SK-N-SH (cell line): ENCODE data around the gene SAT1. TPM values are rescaled to one million over a fixed set of nuclear protein-coding genes. Genes with fewer than 3 reads are reported as not detected.

Experiments
- CTCF ChIA-PET: fragments of 300-600, 350-600 bp; formaldehyde crosslinking; extraction: SDS; loops from one replicate; lab custom pipeline; 2021; lab: Yijun Ruan, JAX
- POLR2A ChIA-PET: fragments of 350-600 bp; sonication (Branson Sonifier 250); formaldehyde crosslinking; extraction: SDS; loops from one replicate; lab custom pipeline; 2020; ENCODE audit warnings: antibody characterized with exemption, inconsistent platforms; lab: Yijun Ruan, JAX
- DNase-seq: peaks from one replicate; pipeline ENCODE4 v3.0.0; 2012
- H2AFZ ChIP-seq: fragments of 200-600 bp; sonication (generic); 2 replicates; pipeline ENCODE4 v1.8.1; 2016; ENCODE audit warnings: antibody characterized with exemption, mild to moderate bottlenecking, low read depth
- H3F3A ChIP-seq: fragments of 200-600 bp; sonication (generic); replicated peaks from 2 replicates; pipeline ENCODE3; 2016; ENCODE audit warnings: antibody characterized with exemption, mild to moderate bottlenecking; ENCODE audit not compliant: insufficient read depth
- H3K27ac ChIP-seq, 2 experiments: fragments of 200-500 bp in 1 of 2; fragments of 200-600 bp in 1 of 2; sonication (Bioruptor generic) in 1 of 2; sonication (generic), shearing (Covaris generic) in 1 of 2; 2 replicates each; pipeline versions ENCODE4 v1.5.1 to v1.6.1; 2014 to 2016; ENCODE audit warnings: low read depth in 2 of 2, inconsistent platforms in 1 of 2, low read length in 1 of 2, mild to moderate bottlenecking in 1 of 2, mixed read lengths in 1 of 2
- H3K27me3 ChIP-seq: fragments of 200-600 bp; sonication (generic), shearing (Covaris generic); 2 replicates; pipeline ENCODE4 v1.6.1; 2016; ENCODE audit warnings: mixed run types; ENCODE audit not compliant: insufficient read depth
- H3K36me3 ChIP-seq, 2 experiments: fragments of 200-500 bp in 1 of 2; fragments of 200-600 bp in 1 of 2; sonication (Bioruptor generic) in 1 of 2; sonication (generic) in 1 of 2; replicated peaks in 1 of 2; 2 replicates each; pipeline versions ENCODE3 to v1.5.1; 2014 to 2016; ENCODE audit warnings: low read length in 1 of 2, mild to moderate bottlenecking in 1 of 2; ENCODE audit not compliant: insufficient read depth in 2 of 2, control insufficient read depth in 1 of 2
- H3K4me1 ChIP-seq, 2 experiments: fragments of 200-500 bp in 1 of 2; fragments of 200-600 bp in 1 of 2; sonication (Bioruptor generic) in 1 of 2; sonication (generic), shearing (Covaris generic) in 1 of 2; 2 replicates each; pipeline versions ENCODE4 v1.5.1 to v1.6.1; 2014 to 2016; ENCODE audit warnings: low read depth in 1 of 2, low read length in 1 of 2, mixed run types in 1 of 2; ENCODE audit not compliant: insufficient read depth in 2 of 2, control insufficient read depth in 1 of 2
- H3K4me2 ChIP-seq: fragments of 200-600 bp; sonication (generic), shearing (Covaris generic); 2 replicates; pipeline ENCODE4 v1.6.1; 2017; ENCODE audit warnings: mixed run types
- H3K4me3 ChIP-seq, 2 experiments: fragments of 200-500 bp in 1 of 2; fragments of 200-600 bp in 1 of 2; sonication (Bioruptor generic) in 1 of 2; sonication (generic), shearing (Covaris generic) in 1 of 2; 2 replicates each; pipeline versions ENCODE4 v1.5.1 to v1.8.1; 2014 to 2016; ENCODE audit warnings: low read depth in 2 of 2, inconsistent platforms in 1 of 2, low read length in 1 of 2, mild to moderate bottlenecking in 1 of 2, mixed read lengths in 1 of 2, moderate library complexity in 1 of 2
- H3K79me2 ChIP-seq: fragments of 200-600 bp; sonication (generic); 2 replicates; pipeline ENCODE4 v1.8.1; 2017; ENCODE audit warnings: mild to moderate bottlenecking; ENCODE audit not compliant: insufficient read depth
- H3K9ac ChIP-seq: fragments of 200-600 bp; sonication (generic); 2 replicates; pipeline ENCODE4 v1.6.1; 2017; ENCODE audit warnings: mixed run types
- H3K9me2 ChIP-seq: fragments of 200-600 bp; sonication (generic); 2 replicates; pipeline ENCODE4 v1.6.1; 2017; ENCODE audit warnings: mixed run types
- H3K9me3 ChIP-seq: fragments of 200-600 bp; sonication (generic); 2 replicates; pipeline ENCODE4 v1.6.1; 2017; ENCODE audit warnings: mixed run types, mild to moderate bottlenecking, moderate library complexity
- H4K20me1 ChIP-seq: fragments of 200-600 bp; sonication (generic); 2 replicates; pipeline ENCODE4 v1.6.1; 2017; ENCODE audit warnings: mild to moderate bottlenecking, mixed run types; ENCODE audit not compliant: insufficient read depth
- CHD2 ChIP-seq: fragments of 150-350 bp; IDR thresholded peaks from 2 replicates; pipeline ENCODE4 v1.6.1; 2018; ENCODE audit warnings: low read length; ENCODE audit not compliant: partially characterized antibody
- FOSL2 ChIP-seq: IDR thresholded peaks from 2 replicates; pipeline ENCODE4 v1.4.0; 2012; ENCODE audit warnings: low read depth, mild to moderate bottlenecking, moderate library complexity, borderline replicate concordance
- FOXJ3 ChIP-seq: sonication (generic); formaldehyde crosslinking; IDR thresholded peaks from 2 replicates; pipeline ENCODE4 v1.5.1; 2020; ENCODE audit warnings: mild to moderate bottlenecking, missing genetic modification reagents
- FOXM1 ChIP-seq: IDR thresholded peaks from 2 replicates; pipeline ENCODE4 v1.4.0; 2012; ENCODE audit warnings: low read depth, mild to moderate bottlenecking
- JUND ChIP-seq: IDR thresholded peaks from 2 replicates; pipeline ENCODE4 v1.4.0; 2012
- MAX ChIP-seq: IDR thresholded peaks from 2 replicates; pipeline ENCODE4 v1.4.0; 2012; ENCODE audit warnings: low read depth
- MEF2A ChIP-seq: IDR thresholded peaks from 2 replicates; pipeline ENCODE4 v1.4.0; 2012; ENCODE audit warnings: low read depth, borderline replicate concordance
- PBX3 ChIP-seq: IDR thresholded peaks from 2 replicates; pipeline ENCODE4; 2012
- POLR2AphosphoS5 ChIP-seq: IDR thresholded peaks from 2 replicates; pipeline ENCODE4 v1.6.1; 2012; ENCODE audit warnings: low read depth, low read length
- RAD21 ChIP-seq: IDR thresholded peaks from 2 replicates; pipeline ENCODE4 v1.6.1; 2012; ENCODE audit warnings: mild to moderate bottlenecking, low read length
- RCOR1 ChIP-seq: fragments of 150-350 bp; IDR thresholded peaks from 2 replicates; pipeline ENCODE4 v1.6.1; 2017; ENCODE audit warnings: antibody characterized with exemption, low read length
- REST ChIP-seq: IDR thresholded peaks from 2 replicates; pipeline ENCODE4 v1.6.1; 2012; ENCODE audit warnings: mild to moderate bottlenecking, low read depth, low read length, moderate library complexity
- RXRA ChIP-seq: IDR thresholded peaks from 2 replicates; pipeline ENCODE4 v1.4.0; 2012; ENCODE audit warnings: low read depth, mild to moderate bottlenecking, borderline replicate concordance
- SIN3A ChIP-seq: IDR thresholded peaks from 2 replicates; pipeline ENCODE4 v1.6.1; 2012; ENCODE audit warnings: low read depth, mild to moderate bottlenecking, low read length, moderate library complexity, borderline replicate concordance
- TAF1 ChIP-seq: IDR thresholded peaks from 2 replicates; pipeline ENCODE4 v1.6.1; 2012; ENCODE audit warnings: low read depth, mild to moderate bottlenecking, low read length, moderate library complexity, borderline replicate concordance
- TCF12 ChIP-seq: IDR thresholded peaks from 2 replicates; pipeline ENCODE4 v1.4.0; 2012
- USF2 ChIP-seq: fragments of 150-350 bp; IDR thresholded peaks from 2 replicates; pipeline ENCODE4 v1.6.1; 2017; ENCODE audit warnings: antibody characterized with exemption, low read length, low read depth, borderline replicate concordance
- YY1 ChIP-seq: IDR thresholded peaks from 2 replicates; pipeline ENCODE4 v1.4.0; 2012; ENCODE audit warnings: low read depth, mild to moderate bottlenecking
- WGBS: methylation state at CpG from one replicate; pipeline ENCODE4 v1.1.6; 2017; ENCODE audit warnings: low lambda C conversion rate; 5-methylcytosine and 5-hydroxymethylcytosine counted together
- polyA plus RNA-seq, 3 experiments: library from polyadenylated mRNA; depleted of rRNA; stranded (reverse); fragments of >200 nt; gene quantifications; 2 replicates each; pipeline ENCODE4 v1.2.3, GENCODE V29; 2012

Gene SAT1
- polyA plus RNA-seq, 1 of the 3 experiments (the other 2 are of a cell fraction), result 131 TPM

DNA sequence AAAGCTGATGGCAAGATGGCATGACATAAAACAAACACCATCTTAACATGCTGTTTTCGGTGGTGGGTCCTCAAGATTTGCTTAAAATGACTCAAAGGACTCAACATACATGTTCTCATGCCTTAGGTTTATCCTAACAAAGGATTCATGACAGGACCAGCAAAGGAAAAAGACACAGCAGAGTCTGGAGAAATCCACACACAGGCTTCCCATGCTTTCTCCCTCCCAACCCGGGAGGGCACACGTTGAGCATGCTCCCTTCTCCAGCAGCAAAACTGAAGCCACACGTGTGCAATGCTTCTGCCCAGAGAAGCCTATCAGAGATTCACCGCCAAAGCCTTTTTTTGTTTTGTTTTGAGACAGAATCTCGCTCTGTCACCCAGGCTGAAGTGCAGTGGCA is 39.9 kb downstream of the SAT1 start:
- Histone ChIP-seq H3K27me3 (peaks cover 8% of the 10 kb centered on the region; the same call in 1 of the 2 replicates), H3K79me2 (no peaks in the 10 kb centered on the region), H3K4me2 (no peak overlapping the region), H3F3A (no peaks in the 10 kb centered on the region), H3K4me1 (no peaks in the 10 kb centered on the region)
- no peak for DNase-seq
- TF ChIP-seq YY1 (no peak), RXRA (no peak), CHD2 (no peak), SIN3A (no peak), PBX3 (no peak), MAX (no peak), TAF1 (no peak), RCOR1 (no peak), TCF12 (no peak), RAD21 (no peak), REST (no peak), FOXJ3 (CRISPR knock-in tag) (no peak), FOSL2 (no peak), POLR2AphosphoS5 (no peak), JUND (no peak), FOXM1 (no peak), USF2 (no peak), MEF2A (no peak)
- TF ChIP-seq, all 33 proteins: peak for 0
- Histone ChIP-seq H3K27ac (no peak overlapping the region), H3K9me3 (no peaks in the 10 kb centered on the region), H3K4me3 (no peak overlapping the region), H3K36me3 (no peaks in the 10 kb centered on the region), H4K20me1 (no peaks in the 10 kb centered on the region), H3K9ac (no peak overlapping the region), H3K9me2 (no peaks in the 10 kb centered on the region), H2AFZ (no peak overlapping the region)
- ChIA-PET POLR2A (no interaction called here), CTCF (interaction anchor here (0.7 kb wide), 1 partner anchor 12 kb away, joined by 4 read pairs; no protein-coding TSS in a partner anchor)
- WGBS, result 65% methylated on average over 4 of the region's 6 CpGs
